ENCODE measurements around the gene ZNF407.

ZNF407 gene

GRCh38 chr18:74609535-74609934 is 11.9 kb downstream of the ZNF407 start:
- no peak for TF ChIP-seq GATA3 (IDR thresholded peaks at IDR 0.05; ENCODE audit: low read depth, low read length)
- no peak for TF ChIP-seq GATA2 (IDR thresholded peaks at IDR 0.05; ENCODE audit: low read depth, low read length)

- TF ChIP-seq GATA3 (IDR thresholded peaks at IDR 0.05; ENCODE audit: low read depth, low read length) (no peak), GATA2 (IDR thresholded peaks at IDR 0.05; ENCODE audit: low read depth, low read length) (no peak)
Measured at GRCh38 chr18:74610051-74610615, 12.5 kb downstream of the ZNF407 start.

GRCh38 chr18:74610860-74611259 is 13.2 kb downstream of the ZNF407 start:
- TF ChIP-seq GATA3 (IDR thresholded peaks at IDR 0.05; ENCODE audit: low read depth, low read length) (no peak), GATA2 (IDR thresholded peaks at IDR 0.05; ENCODE audit: low read depth, low read length) (no peak)

- TF ChIP-seq GATA3 (IDR thresholded peaks at IDR 0.05; ENCODE audit: low read depth, low read length): no peak
- TF ChIP-seq GATA2 (IDR thresholded peaks at IDR 0.05; ENCODE audit: low read depth, low read length): no peak
Measured at GRCh38 chr18:74611765-74612164, 14.1 kb downstream of the ZNF407 start.

GRCh38 chr18:74613381-74613780 is 15.7 kb downstream of the ZNF407 start:
- no peak for TF ChIP-seq GATA2 (IDR thresholded peaks at IDR 0.05; ENCODE audit: low read depth, low read length)
- TF ChIP-seq GATA3 (IDR thresholded peaks at IDR 0.05; ENCODE audit: low read depth, low read length): no peak

GRCh38 chr18:74616494-74616893 is 18.8 kb downstream of the ZNF407 start:
- TF ChIP-seq GATA2 (IDR thresholded peaks at IDR 0.05; ENCODE audit: low read depth, low read length) (no peak), GATA3 (IDR thresholded peaks at IDR 0.05; ENCODE audit: low read depth, low read length) (no peak)

GRCh38 chr18:74617486-74617885 is 19.8 kb downstream of the ZNF407 start:
- no peak for TF ChIP-seq GATA3 (IDR thresholded peaks at IDR 0.05; ENCODE audit: low read depth, low read length)
- no peak for TF ChIP-seq GATA2 (IDR thresholded peaks at IDR 0.05; ENCODE audit: low read depth, low read length)

GRCh38 chr18:74622072-74622471 is 24.4 kb downstream of the ZNF407 start:
- TF ChIP-seq GATA2 (IDR thresholded peaks at IDR 0.05; ENCODE audit: low read depth, low read length): no peak
- no peak for TF ChIP-seq GATA3 (IDR thresholded peaks at IDR 0.05; ENCODE audit: low read depth, low read length)

GRCh38 chr18:74623047-74623816 is 25.6 kb downstream of the ZNF407 start:
- no peak for TF ChIP-seq GATA3 (IDR thresholded peaks at IDR 0.05; ENCODE audit: low read depth, low read length)
- TF ChIP-seq GATA2 (IDR thresholded peaks at IDR 0.05; ENCODE audit: low read depth, low read length): no peak

- TF ChIP-seq GATA2 (IDR thresholded peaks at IDR 0.05; ENCODE audit: low read depth, low read length) (no peak), GATA3 (IDR thresholded peaks at IDR 0.05; ENCODE audit: low read depth, low read length) (no peak)
Measured at GRCh38 chr18:74624466-74624865, 26.8 kb downstream of the ZNF407 start.

GRCh38 chr18:74625157-74625556 is 27.5 kb downstream of the ZNF407 start:
- no peak for TF ChIP-seq GATA2 (IDR thresholded peaks at IDR 0.05; ENCODE audit: low read depth, low read length)
- TF ChIP-seq GATA3 (IDR thresholded peaks at IDR 0.05; ENCODE audit: low read depth, low read length): no peak

- no peak for TF ChIP-seq GATA3 (IDR thresholded peaks at IDR 0.05; ENCODE audit: low read depth, low read length)
- TF ChIP-seq GATA2 (IDR thresholded peaks at IDR 0.05; ENCODE audit: low read depth, low read length): no peak
Measured at GRCh38 chr18:74626049-74626874, 28.6 kb downstream of the ZNF407 start.

- no peak for TF ChIP-seq GATA2 (IDR thresholded peaks at IDR 0.05; ENCODE audit: low read depth, low read length)
- TF ChIP-seq GATA3 (IDR thresholded peaks at IDR 0.05; ENCODE audit: low read depth, low read length): no peak
Measured at GRCh38 chr18:74630804-74631203, 33.1 kb downstream of the ZNF407 start.

GRCh38 chr18:74631212-74631611 is 33.5 kb downstream of the ZNF407 start:
- no peak for TF ChIP-seq GATA3 (IDR thresholded peaks at IDR 0.05; ENCODE audit: low read depth, low read length)
- no peak for TF ChIP-seq GATA2 (IDR thresholded peaks at IDR 0.05; ENCODE audit: low read depth, low read length)

Measured in SH-SY5Y (cell line).